Osteoblast (primary cell): ENCODE measurements around the gene CDHR3. TPM values are rescaled to one million over a fixed set of nuclear protein-coding genes. Genes with fewer than 3 reads are reported as not detected.

Source experiments
- DNase-seq: peaks from one replicate; pipeline ENCODE4 v3.0.0; 2011; ENCODE audit warnings: low spot score, mixed read lengths; ENCODE audit not compliant: insufficient read length; ENCODE audit errors: missing footprints
- H2AFZ ChIP-seq: 2 replicates; pipeline ENCODE4 v1.6.0; 2011; ENCODE audit warnings: mild to moderate bottlenecking, low read length
- H3K27ac ChIP-seq: 2 replicates; pipeline ENCODE4 v1.5.1; 2011; ENCODE audit warnings: mild to moderate bottlenecking, low read depth, low read length, moderate library complexity
- H3K27me3 ChIP-seq: 2 replicates; pipeline ENCODE4 v1.6.0; 2012; ENCODE audit warnings: mild to moderate bottlenecking, control low read depth, inconsistent platforms, low read length, moderate library complexity; ENCODE audit not compliant: insufficient read depth
- H3K36me3 ChIP-seq: 2 replicates; pipeline ENCODE4 v1.5.1; 2011; ENCODE audit warnings: mild to moderate bottlenecking, low read length, control low read depth, moderate library complexity; ENCODE audit not compliant: insufficient read depth
- H3K4me1 ChIP-seq: 2 replicates; pipeline ENCODE4 v1.5.1; 2011; ENCODE audit warnings: mild to moderate bottlenecking, low read length, control low read depth, moderate library complexity; ENCODE audit not compliant: insufficient read depth
- H3K4me2 ChIP-seq: 2 replicates; pipeline ENCODE4 v1.6.0; 2011; ENCODE audit warnings: mild to moderate bottlenecking, low read length; ENCODE audit not compliant: insufficient read depth
- H3K4me3 ChIP-seq: fragments of 200-600 bp; sonication (generic); 3 replicates; pipeline ENCODE4 v1.5.1; 2012; ENCODE audit warnings: mild to moderate bottlenecking, low read length, inconsistent platforms; ENCODE audit not compliant: insufficient read depth
- H3K79me2 ChIP-seq: 2 replicates; pipeline ENCODE4 v1.6.0; 2012; ENCODE audit warnings: mild to moderate bottlenecking, low read length, control low read depth, inconsistent platforms; ENCODE audit not compliant: insufficient read depth
- H3K9me3 ChIP-seq: 2 replicates; pipeline ENCODE4 v1.5.1; 2011; ENCODE audit warnings: low read depth, low read length, control low read depth
- H4K20me1 ChIP-seq: 2 replicates; pipeline ENCODE4 v1.6.0; 2012; ENCODE audit warnings: mild to moderate bottlenecking, low read length, control low read depth; ENCODE audit not compliant: insufficient read depth
- total RNA-seq: library from RNA; depleted of rRNA; stranded (reverse); fragments of >200 nt; gene quantifications from 2 replicates; pipeline ENCODE4 v1.2.3, GENCODE V29; 2012
- TF ChIP-seq, protein P1 (sequence below): IDR thresholded peaks from 2 replicates; pipeline ENCODE4 v1.5.1; 2011; ENCODE audit warnings: mild to moderate bottlenecking, low read depth, low read length, moderate library complexity; ENCODE audit errors: extremely low read depth

The CDHR3 gene
- total RNA-seq, 1 donor, result 8.3 TPM

DNA sequence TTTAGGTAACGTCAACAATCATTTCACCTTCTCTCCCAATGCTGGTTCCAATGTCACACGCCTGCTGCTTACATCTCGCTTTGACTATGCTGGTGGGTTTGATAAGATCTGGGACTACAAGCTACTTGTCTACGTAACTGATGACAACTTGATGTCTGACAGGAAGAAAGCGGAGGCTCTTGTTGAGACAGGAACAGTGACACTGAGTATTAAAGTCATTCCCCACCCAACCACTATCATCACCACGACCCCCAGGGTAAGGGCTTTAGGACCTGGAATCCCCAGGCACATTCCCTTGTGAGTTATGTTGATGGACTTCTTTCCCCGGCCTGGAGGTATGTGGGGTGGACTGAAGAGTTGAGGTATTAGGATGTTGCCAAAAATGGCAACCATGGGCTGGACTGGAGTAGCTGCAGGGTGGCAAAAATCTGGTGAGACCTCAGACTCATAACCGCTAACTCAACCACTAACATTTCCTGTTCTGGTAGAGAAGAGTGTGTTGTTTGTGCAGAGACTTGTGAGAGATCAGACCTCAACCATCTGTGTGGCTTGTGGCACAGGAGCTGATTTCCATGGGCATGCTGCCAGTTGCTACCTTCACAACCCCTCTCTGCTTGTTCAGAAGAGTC, 59.2 kb downstream of the CDHR3 start:
- Histone ChIP-seq H3K4me2 (no peak overlapping the region), H3K79me2 (no peaks in the 10 kb centered on the region), H3K4me1 (no peaks in the 10 kb centered on the region), H3K4me3 (no peak overlapping the region), H4K20me1 (no peaks in the 10 kb centered on the region), H3K27me3 (peaks cover 33% of the 10 kb centered on the region), H3K9me3 (no peaks in the 10 kb centered on the region), H3K27ac (no peak overlapping the region), H3K36me3 (no peaks in the 10 kb centered on the region), H2AFZ (no peak overlapping the region)
- TF ChIP-seq, protein P1, sequence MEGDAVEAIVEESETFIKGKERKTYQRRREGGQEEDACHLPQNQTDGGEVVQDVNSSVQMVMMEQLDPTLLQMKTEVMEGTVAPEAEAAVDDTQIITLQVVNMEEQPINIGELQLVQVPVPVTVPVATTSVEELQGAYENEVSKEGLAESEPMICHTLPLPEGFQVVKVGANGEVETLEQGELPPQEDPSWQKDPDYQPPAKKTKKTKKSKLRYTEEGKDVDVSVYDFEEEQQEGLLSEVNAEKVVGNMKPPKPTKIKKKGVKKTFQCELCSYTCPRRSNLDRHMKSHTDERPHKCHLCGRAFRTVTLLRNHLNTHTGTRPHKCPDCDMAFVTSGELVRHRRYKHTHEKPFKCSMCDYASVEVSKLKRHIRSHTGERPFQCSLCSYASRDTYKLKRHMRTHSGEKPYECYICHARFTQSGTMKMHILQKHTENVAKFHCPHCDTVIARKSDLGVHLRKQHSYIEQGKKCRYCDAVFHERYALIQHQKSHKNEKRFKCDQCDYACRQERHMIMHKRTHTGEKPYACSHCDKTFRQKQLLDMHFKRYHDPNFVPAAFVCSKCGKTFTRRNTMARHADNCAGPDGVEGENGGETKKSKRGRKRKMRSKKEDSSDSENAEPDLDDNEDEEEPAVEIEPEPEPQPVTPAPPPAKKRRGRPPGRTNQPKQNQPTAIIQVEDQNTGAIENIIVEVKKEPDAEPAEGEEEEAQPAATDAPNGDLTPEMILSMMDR, result no peak
- no peak for DNase-seq

DNA sequence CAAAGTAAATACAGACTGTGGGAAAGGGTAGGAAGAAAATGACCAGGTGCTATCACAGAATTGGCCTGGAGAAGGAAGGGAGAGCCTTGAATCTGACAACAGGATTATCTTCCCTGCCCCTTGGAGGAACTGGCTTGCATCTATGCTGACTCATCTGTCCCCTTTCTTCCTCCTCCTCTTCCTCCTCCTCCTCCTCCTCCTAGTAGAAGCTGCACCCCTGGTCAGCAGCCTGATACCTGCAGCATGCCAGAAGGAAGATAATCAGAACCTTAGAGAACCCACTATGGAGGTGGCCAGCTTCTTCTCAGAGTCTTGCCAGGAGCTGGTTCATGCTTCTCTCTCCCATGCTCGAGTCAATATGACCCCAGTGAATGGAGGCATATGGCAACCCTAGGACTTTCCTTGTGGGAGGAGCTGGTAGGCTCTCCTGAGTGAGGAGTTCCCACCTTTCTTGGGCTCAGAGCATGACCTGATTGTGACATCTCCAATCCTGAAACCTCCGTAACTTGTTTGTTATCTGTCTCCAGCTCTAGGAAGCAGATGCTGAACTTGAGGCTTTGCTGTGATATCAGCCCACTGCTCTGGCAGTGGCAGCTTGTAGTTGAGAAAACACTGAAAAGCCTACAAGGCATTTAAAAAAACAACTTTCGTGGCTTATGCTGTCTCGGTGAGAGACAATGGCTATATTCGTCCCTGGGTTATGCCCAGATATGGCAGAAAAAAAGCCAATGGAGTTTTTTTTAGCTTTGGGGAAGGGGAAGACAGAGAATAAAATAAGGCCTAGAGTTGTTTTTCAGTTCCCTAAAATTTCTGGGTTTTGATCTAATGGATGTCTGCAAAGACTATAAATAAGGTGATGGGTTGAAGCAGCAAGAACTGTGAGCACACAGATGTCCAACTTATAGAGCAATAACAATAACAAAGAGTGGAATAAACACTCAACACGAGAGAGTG, 60.6 kb downstream of the CDHR3 start:
- no peak for DNase-seq
- Histone ChIP-seq H3K9me3 (no peaks in the 10 kb centered on the region), H3K36me3 (no peaks in the 10 kb centered on the region), H3K4me1 (no peaks in the 10 kb centered on the region), H3K4me2 (no peak overlapping the region), H3K79me2 (no peaks in the 10 kb centered on the region), H2AFZ (no peak overlapping the region), H3K4me3 (no peak overlapping the region), H3K27ac (no peak overlapping the region), H4K20me1 (no peaks in the 10 kb centered on the region), H3K27me3 (peaks cover 36% of the 10 kb centered on the region)
- TF ChIP-seq, protein P1, result no peak

DNA sequence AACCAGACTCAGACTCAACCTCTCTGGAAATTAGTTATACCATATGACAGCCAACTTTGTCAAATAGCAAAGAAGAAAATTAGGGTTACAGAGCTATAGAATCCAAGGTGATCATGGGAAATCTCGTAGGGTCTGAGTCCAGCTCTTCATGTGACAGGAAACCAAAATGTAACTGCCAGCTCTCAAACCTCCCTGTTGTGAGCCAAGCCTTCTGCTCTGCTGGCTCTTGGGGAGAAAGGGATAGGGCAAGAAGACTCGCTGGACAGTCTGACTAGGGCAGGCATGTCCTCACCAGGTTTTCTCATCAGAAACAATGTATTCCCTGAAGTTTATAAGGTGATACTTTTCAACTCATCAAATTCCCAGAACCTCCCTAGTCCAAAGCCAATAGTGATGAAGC, 63.0 kb downstream of the CDHR3 start:
- Histone ChIP-seq H3K4me2 (no peak overlapping the region), H3K36me3 (no peaks in the 10 kb centered on the region), H3K79me2 (no peaks in the 10 kb centered on the region), H3K4me1 (no peaks in the 10 kb centered on the region), H3K4me3 (no peak overlapping the region), H3K27ac (no peak overlapping the region), H3K9me3 (no peaks in the 10 kb centered on the region), H3K27me3 (peaks cover 47% of the 10 kb centered on the region), H2AFZ (no peak overlapping the region), H4K20me1 (no peaks in the 10 kb centered on the region)
- DNase-seq, result no peak
- TF ChIP-seq, protein P1, result no peak

DNA sequence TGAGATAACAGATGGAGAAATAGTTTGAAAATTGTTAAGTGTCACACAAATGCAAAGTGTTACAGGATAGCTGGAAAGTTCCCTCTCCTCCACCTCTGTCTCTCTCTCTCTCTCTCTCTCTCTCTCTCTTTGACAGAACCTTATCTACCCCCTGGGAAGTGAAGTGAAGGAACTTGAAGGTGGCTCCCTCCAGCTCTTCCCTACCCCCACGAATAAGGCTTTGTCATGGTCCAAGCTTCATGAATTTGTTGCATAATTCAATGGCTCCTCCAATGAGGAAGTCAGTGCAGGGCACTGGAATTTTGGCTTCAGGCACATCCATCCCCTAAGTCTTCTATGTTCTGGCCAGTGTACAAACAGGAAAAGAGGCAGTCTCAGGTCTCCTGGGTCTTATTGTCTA, 66.4 kb downstream of the CDHR3 start:
- TF ChIP-seq, protein P1, result no peak
- no peak overlapping the region for H3K4me2 ChIP-seq
- no peak overlapping the region for H3K4me3 ChIP-seq
- H3K9me3 ChIP-seq, result peaks cover 4% of the 10 kb centered on the region
- no peaks in the 10 kb centered on the region for H4K20me1 ChIP-seq
- no peak overlapping the region for H3K27ac ChIP-seq
- H2AFZ ChIP-seq, result no peak overlapping the region
- H3K27me3 ChIP-seq, result peaks cover 40% of the 10 kb centered on the region
- no peaks in the 10 kb centered on the region for H3K4me1 ChIP-seq
- DNase-seq, result no peak
- no peaks in the 10 kb centered on the region for H3K36me3 ChIP-seq
- H3K79me2 ChIP-seq, result no peaks in the 10 kb centered on the region
